Neuronal stem cell (in vitro differentiated cells): ENCODE results near the gene CA11.

ENCODE experiments used
- DNase-seq: peaks from one replicate; pipeline ENCODE4 v3.0.0-alpha.2; 2013; ENCODE audit warnings: low spot score
- H2AFZ ChIP-seq: one replicate; pipeline ENCODE4 v1.6.1; 2013; ENCODE audit warnings: mild to moderate bottlenecking, low read length, inconsistent platforms
- H2AK5ac ChIP-seq: 2 replicates; pipeline ENCODE4 v1.6.1; 2013; ENCODE audit warnings: low read depth, mild to moderate bottlenecking, inconsistent platforms, low read length, moderate library complexity, mixed read lengths
- H2BK120ac ChIP-seq: 2 replicates; pipeline ENCODE4 v1.6.1; 2013; ENCODE audit warnings: low read depth, mild to moderate bottlenecking, inconsistent platforms, low read length, moderate library complexity, mixed read lengths
- H2BK12ac ChIP-seq: one replicate; pipeline ENCODE4 v1.6.1; 2013; ENCODE audit warnings: low read length, inconsistent platforms
- H2BK15ac ChIP-seq: 2 replicates; pipeline ENCODE4 v1.6.1; 2013; ENCODE audit warnings: mild to moderate bottlenecking, low read length, inconsistent platforms, mixed read lengths
- H2BK5ac ChIP-seq: one replicate; pipeline ENCODE4 v1.6.1; 2013; ENCODE audit warnings: inconsistent platforms, mild to moderate bottlenecking, low read length, moderate library complexity
- H3K14ac ChIP-seq: one replicate; pipeline ENCODE4 v1.6.1; 2013; ENCODE audit warnings: low read length, inconsistent platforms
- H3K18ac ChIP-seq: 2 replicates; pipeline ENCODE4 v1.6.1; 2013; ENCODE audit warnings: low read length, inconsistent platforms
- H3K23ac ChIP-seq: 2 replicates; pipeline ENCODE4 v1.6.1; 2013; ENCODE audit warnings: low read depth, mild to moderate bottlenecking, mixed read lengths, low read length, inconsistent platforms; ENCODE audit not compliant: poor library complexity
- H3K27ac ChIP-seq: replicated peaks from 3 replicates; pipeline ENCODE4 v1.5.1; 2013; ENCODE audit warnings: low read length, inconsistent platforms
- H3K27me3 ChIP-seq, 3 experiments: 2 replicates each; pipeline ENCODE4 v1.6.1; 2013; ENCODE audit warnings: low read length in 3 of 3, mild to moderate bottlenecking in 2 of 3, inconsistent platforms in 1 of 3, low read depth in 1 of 3, mixed read lengths in 1 of 3, moderate library complexity in 1 of 3; ENCODE audit not compliant: control insufficient read depth in 3 of 3, insufficient read depth in 3 of 3
- H3K36me3 ChIP-seq, 2 donors: replicated peaks in 1 of 2; 2 replicates each; pipeline ENCODE4 v1.6.1; 2013; ENCODE audit warnings: low read length in 2 of 2; ENCODE audit not compliant: control insufficient read depth in 2 of 2, insufficient read depth in 2 of 2
- H3K4ac ChIP-seq: 2 replicates; pipeline ENCODE4 v1.6.1; 2013; ENCODE audit warnings: inconsistent platforms, mild to moderate bottlenecking, low read length, moderate library complexity
- H3K4me1 ChIP-seq, 2 donors: 1 replicate in 1 of 2; 2 replicates in 1 of 2; pipeline ENCODE4 v1.6.1; 2013; ENCODE audit warnings: low read length in 2 of 2, low read depth in 1 of 2; ENCODE audit not compliant: control insufficient read depth in 2 of 2, insufficient read depth in 1 of 2
- H3K4me2 ChIP-seq: one replicate; pipeline ENCODE4 v1.6.1; 2013; ENCODE audit warnings: mild to moderate bottlenecking, low read length, inconsistent platforms; ENCODE audit not compliant: insufficient read depth, poor library complexity, severe bottlenecking
- H3K4me3 ChIP-seq, 2 donors: 2 replicates each; pipeline ENCODE4 v1.5.1; 2013; ENCODE audit warnings: low read length in 2 of 2, mild to moderate bottlenecking in 2 of 2, inconsistent platforms in 1 of 2, moderate library complexity in 1 of 2
- H3K79me1 ChIP-seq: one replicate; pipeline ENCODE4 v1.6.1; 2013; ENCODE audit warnings: low read depth, mild to moderate bottlenecking, inconsistent platforms, low read length, moderate library complexity
- H3K9ac ChIP-seq: one replicate; pipeline ENCODE4 v1.6.1; 2013; ENCODE audit warnings: mild to moderate bottlenecking, low read depth, low read length, inconsistent platforms; ENCODE audit not compliant: poor library complexity
- H3K9me3 ChIP-seq, 2 donors: replicated peaks in 1 of 2; 2 replicates each; pipeline versions ENCODE3 to v1.6.1; 2013; ENCODE audit warnings: low read length in 2 of 2, mild to moderate bottlenecking in 2 of 2, inconsistent platforms in 1 of 2, low read depth in 1 of 2, mixed read lengths in 1 of 2, moderate library complexity in 1 of 2; ENCODE audit not compliant: control insufficient read depth in 2 of 2, insufficient read depth in 1 of 2
- H4K8ac ChIP-seq: one replicate; pipeline ENCODE4 v1.6.1; 2013; ENCODE audit warnings: low read depth, mild to moderate bottlenecking, inconsistent platforms, low read length, moderate library complexity
- H4K91ac ChIP-seq: one replicate; pipeline ENCODE4 v1.6.1; 2013; ENCODE audit warnings: low read length, low read depth, mild to moderate bottlenecking, inconsistent platforms; ENCODE audit not compliant: poor library complexity
- WGBS, 2 donors: extraction: QIAGEN DNeasy Blood & Tissue Kit; methylation state at CpG; one replicate each; pipeline ENCODE4 v1.1.7; 2013; ENCODE audit warnings: missing lambda C conversion rate in 2 of 2, mixed read lengths in 1 of 2; ENCODE audit not compliant: insufficient read length in 2 of 2, insufficient replicate concordance in 1 of 2; ENCODE audit errors: extremely low coverage in 2 of 2; 5-methylcytosine and 5-hydroxymethylcytosine counted together

The CA11 gene

DNA sequence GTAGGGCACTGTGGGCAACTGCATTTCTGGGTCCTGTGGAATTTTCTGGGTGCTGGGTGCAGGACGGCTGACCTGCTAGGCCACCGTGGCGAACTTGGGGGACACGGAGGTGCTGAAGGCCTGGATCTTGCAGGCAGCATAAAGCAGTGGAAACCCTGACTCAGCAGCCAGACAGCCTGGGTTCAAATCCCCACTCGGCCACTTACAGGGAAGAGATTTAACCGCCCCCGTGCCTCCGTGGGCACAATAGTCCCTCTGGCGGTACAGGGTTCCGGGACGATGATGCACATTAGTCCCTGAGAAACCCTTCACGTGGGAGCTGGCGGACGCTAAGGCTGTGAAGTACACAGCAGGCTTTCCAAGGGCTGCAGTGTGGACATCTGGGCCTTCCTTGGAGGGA is 34.1 kb downstream of the CA11 start:
- H3K27ac ChIP-seq, result no peak overlapping the region
- no peak overlapping the region for H2BK120ac ChIP-seq
- peak overlapping the region; percentile 65 for H3K23ac ChIP-seq
- H2BK15ac ChIP-seq, result no peak overlapping the region
- H3K27me3 ChIP-seq, result no peaks in the 10 kb centered on the region
- no peak overlapping the region for H3K4me3 ChIP-seq
- peaks cover 6% of the 10 kb centered on the region for H3K79me1 ChIP-seq
- H3K4ac ChIP-seq, result no peak overlapping the region
- no peak overlapping the region for H3K14ac ChIP-seq
- no peak overlapping the region for H2AFZ ChIP-seq
- H4K91ac ChIP-seq, result no peak overlapping the region
- H3K36me3 ChIP-seq, result peaks cover 18 to 22% of the 10 kb centered on the region in 2 donors
- H4K8ac ChIP-seq, result no peak overlapping the region
- no peak for DNase-seq
- H3K9me3 ChIP-seq, result no peaks in the 10 kb centered on the region
- peak overlapping the region; percentile 75 for H2AK5ac ChIP-seq
- WGBS, 2 donors, result no CpG with 5 or more reads among the region's 14 CpGs
- no peak overlapping the region for H3K9ac ChIP-seq
- H2BK5ac ChIP-seq, result peak overlapping the region; percentile 42
- H3K18ac ChIP-seq, result no peak overlapping the region
- peak overlapping the region; percentile 2 for H3K4me2 ChIP-seq
- H2BK12ac ChIP-seq, result peak overlapping the region; percentile 46
- H3K4me1 ChIP-seq, result peaks cover 0 to 20% of the 10 kb centered on the region in 2 donors

GRCh38 chr19:48609571-48610108 is 36.3 kb downstream of the CA11 start:
- H3K27me3 ChIP-seq, result no peaks in the 10 kb centered on the region
- no peak for DNase-seq
- peak overlapping the region; percentile 81 for H2AK5ac ChIP-seq
- H2BK15ac ChIP-seq, result peak overlapping the region; percentile 67
- no peak overlapping the region for H3K18ac ChIP-seq
- H3K4me3 ChIP-seq, result peak overlapping the region in 1 of 2 donors; percentile 64
- H3K4ac ChIP-seq, result no peak overlapping the region
- peaks cover 0 to 11% of the 10 kb centered on the region in 2 donors for H3K4me1 ChIP-seq
- no peaks in the 10 kb centered on the region for H3K79me1 ChIP-seq
- H4K91ac ChIP-seq, result no peak overlapping the region
- WGBS, 2 donors, result no CpG with 5 or more reads among the region's 20 CpGs
- no peak overlapping the region for H3K4me2 ChIP-seq
- no peaks in the 10 kb centered on the region for H3K36me3 ChIP-seq
- H3K23ac ChIP-seq, result peak overlapping the region; percentile 65
- no peak overlapping the region for H2BK120ac ChIP-seq
- H3K14ac ChIP-seq, result no peak overlapping the region
- peak overlapping the region; percentile 90 for H2BK12ac ChIP-seq
- no peak overlapping the region for H2BK5ac ChIP-seq
- H3K27ac ChIP-seq, result no peak overlapping the region
- no peaks in the 10 kb centered on the region for H3K9me3 ChIP-seq
- H4K8ac ChIP-seq, result no peak overlapping the region
- peak overlapping the region; percentile 50 for H3K9ac ChIP-seq
- no peak overlapping the region for H2AFZ ChIP-seq

DNA sequence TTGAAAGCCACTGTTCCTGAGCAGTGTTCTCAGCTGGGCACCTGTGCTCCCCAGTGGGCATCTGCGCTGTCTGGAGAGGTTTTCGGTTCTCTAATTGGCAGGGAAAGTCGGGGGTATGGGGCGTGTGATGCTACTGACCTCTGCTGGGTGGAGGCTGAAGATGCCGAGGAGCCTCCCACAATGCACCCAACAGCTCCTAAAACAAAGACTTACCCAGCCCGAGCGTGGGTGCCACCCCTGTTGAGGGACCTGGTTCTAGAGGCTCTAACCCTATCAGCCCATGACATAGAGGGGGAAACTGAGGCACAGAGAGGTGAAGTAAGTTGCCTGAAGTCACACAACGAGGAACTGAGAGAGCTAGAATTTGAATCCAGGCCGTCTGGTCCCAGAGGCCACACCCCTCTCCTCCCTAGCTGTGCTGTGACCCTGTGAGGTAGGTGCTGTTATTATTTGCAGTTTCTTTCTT is 37.2 kb downstream of the CA11 start:
- H2AK5ac ChIP-seq, result no peak overlapping the region
- peak overlapping the region; percentile 64 for H2AFZ ChIP-seq
- H3K18ac ChIP-seq, result no peak overlapping the region
- no peak overlapping the region for H2BK12ac ChIP-seq
- H3K4me1 ChIP-seq, result peaks cover 0 to 5% of the 10 kb centered on the region in 2 donors
- H3K4me3 ChIP-seq, result no peak overlapping the region
- no peaks in the 10 kb centered on the region for H3K9me3 ChIP-seq
- H3K14ac ChIP-seq, result no peak overlapping the region
- no peak overlapping the region for H3K23ac ChIP-seq
- no peak for DNase-seq
- no CpG with 5 or more reads among the region's 9 CpGs for WGBS, 2 donors
- H2BK5ac ChIP-seq, result no peak overlapping the region
- no peaks in the 10 kb centered on the region for H3K27me3 ChIP-seq
- no peak overlapping the region for H2BK120ac ChIP-seq
- H3K27ac ChIP-seq, result no peak overlapping the region
- no peaks in the 10 kb centered on the region for H3K79me1 ChIP-seq
- H3K4me2 ChIP-seq, result no peak overlapping the region
- H3K36me3 ChIP-seq, result no peaks in the 10 kb centered on the region
- H4K8ac ChIP-seq, result no peak overlapping the region
- no peak overlapping the region for H2BK15ac ChIP-seq
- no peak overlapping the region for H3K9ac ChIP-seq
- no peak overlapping the region for H3K4ac ChIP-seq
- no peak overlapping the region for H4K91ac ChIP-seq

DNA sequence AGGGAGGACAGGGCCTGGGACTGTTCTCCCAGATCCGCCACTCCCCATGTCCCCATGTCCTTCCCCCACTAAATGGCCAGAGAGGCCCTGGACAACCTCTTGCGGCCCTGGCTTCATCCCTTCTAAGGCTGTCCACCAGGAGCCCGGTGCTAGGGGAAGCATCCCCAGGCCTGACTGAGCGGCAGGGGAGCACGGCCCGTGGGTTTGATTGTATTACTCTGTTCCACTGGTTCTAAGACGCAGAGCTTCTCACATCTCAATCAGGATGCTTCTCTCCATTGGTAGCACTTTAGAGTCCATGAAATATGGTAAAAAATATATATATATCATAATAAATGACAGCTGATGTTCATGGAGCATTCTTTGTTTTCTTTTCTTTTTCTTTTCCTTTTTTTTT is 38.6 kb downstream of the CA11 start:
- Histone ChIP-seq H3K14ac (peak overlapping the region; percentile 71), H2BK12ac (no peak overlapping the region), H3K9me3 (no peaks in the 10 kb centered on the region), H3K4me1 (no peaks in the 10 kb centered on the region), H2BK120ac (no peak overlapping the region), H4K8ac (no peak overlapping the region), H3K27me3 (no peaks in the 10 kb centered on the region), H3K4me2 (no peak overlapping the region), H2AFZ (no peak overlapping the region), H3K27ac (no peak overlapping the region), H3K18ac (no peak overlapping the region), H3K23ac (no peak overlapping the region), H3K79me1 (no peaks in the 10 kb centered on the region), H3K4ac (no peak overlapping the region), H2BK5ac (no peak overlapping the region), H3K36me3 (no peaks in the 10 kb centered on the region), H3K9ac (no peak overlapping the region), H2BK15ac (no peak overlapping the region), H2AK5ac (peak overlapping the region; percentile 47), H4K91ac (no peak overlapping the region), H3K4me3 (no peak overlapping the region)
- no peak for DNase-seq
- no CpG with 5 or more reads among the region's 7 CpGs for WGBS, 2 donors
